Measurements from ENCODE around the gene DNM1L.

Gene DNM1L

DNA sequence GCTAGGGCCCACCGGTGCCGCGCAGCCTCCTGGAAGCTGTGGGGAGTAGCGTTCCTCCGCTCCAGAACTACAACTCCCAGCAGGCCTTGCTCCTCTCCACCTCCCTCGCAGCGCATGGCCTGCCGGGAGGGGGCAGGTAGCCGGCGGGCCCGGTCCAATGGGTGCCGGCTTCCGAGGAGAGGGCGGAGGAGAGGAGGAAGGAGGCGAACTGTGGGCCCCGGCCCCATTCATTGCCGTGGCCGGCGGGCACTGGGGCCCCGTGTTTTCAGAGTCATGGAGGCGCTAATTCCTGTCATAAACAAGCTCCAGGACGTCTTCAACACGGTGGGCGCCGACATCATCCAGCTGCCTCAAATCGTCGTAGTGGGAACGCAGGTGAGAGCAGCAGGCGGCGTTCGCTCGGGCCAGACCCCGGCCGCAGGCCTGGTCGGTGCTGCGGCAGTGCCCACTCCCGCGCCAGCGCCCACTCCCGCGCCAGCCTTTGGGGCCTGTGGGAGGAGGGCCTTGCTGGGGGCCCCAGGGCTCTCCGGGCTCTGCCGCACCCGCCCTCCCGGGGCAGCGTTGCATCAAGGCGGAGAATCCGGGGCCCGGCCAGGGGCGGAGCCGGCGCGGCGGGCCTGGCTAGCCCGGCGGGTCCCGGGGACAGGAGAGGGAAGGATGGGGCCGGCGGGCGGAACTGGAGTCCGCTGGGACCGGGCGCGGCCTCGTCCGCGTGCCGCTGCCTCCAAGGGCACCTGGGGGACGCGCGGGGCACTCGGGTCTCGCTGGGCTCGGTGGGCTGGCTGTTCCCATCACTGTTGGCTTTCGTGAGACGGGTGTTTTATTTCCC lies at the start of gene DNM1L:
Gene DNM1L, plus strand, starts transcription at position 211 of the 829 bp plus-strand sequence. Its CDS starts 63 bp downstream, at position 274.
- TF ChIP-seq, protein P1, sequence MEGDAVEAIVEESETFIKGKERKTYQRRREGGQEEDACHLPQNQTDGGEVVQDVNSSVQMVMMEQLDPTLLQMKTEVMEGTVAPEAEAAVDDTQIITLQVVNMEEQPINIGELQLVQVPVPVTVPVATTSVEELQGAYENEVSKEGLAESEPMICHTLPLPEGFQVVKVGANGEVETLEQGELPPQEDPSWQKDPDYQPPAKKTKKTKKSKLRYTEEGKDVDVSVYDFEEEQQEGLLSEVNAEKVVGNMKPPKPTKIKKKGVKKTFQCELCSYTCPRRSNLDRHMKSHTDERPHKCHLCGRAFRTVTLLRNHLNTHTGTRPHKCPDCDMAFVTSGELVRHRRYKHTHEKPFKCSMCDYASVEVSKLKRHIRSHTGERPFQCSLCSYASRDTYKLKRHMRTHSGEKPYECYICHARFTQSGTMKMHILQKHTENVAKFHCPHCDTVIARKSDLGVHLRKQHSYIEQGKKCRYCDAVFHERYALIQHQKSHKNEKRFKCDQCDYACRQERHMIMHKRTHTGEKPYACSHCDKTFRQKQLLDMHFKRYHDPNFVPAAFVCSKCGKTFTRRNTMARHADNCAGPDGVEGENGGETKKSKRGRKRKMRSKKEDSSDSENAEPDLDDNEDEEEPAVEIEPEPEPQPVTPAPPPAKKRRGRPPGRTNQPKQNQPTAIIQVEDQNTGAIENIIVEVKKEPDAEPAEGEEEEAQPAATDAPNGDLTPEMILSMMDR (IDR thresholded peaks at IDR 0.05): no peak

DNA sequence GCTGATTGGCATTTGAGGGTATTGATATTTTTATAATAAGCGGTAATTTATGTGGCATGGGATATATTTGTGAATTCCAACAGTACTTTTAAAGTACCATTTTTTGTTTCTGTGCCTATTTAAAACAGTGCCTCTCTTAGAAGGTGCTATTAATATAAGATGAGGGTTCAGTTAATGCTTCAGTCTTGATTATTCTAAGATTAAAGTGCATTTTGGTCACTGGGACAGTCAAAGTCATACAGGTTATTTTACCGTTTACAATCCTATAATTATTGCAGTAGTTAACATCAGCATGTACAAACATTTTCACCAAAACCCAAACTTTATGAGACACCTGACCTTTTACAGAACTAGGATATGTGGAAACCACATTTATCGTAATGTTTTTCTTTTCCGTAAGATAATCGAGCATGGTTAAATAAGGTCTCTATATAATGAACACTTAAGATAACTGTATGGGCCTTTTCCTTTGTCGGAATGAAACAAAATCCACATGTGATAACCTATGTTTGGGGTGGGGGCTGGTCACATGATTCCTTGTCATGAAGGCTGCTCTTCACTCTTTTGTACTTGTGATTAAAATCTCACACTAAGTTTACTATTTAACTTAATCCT lies 37.7 kb upstream of the DNM1L start:
- TF ChIP-seq, protein P1 (IDR thresholded peaks at IDR 0.05): no peak

- TF ChIP-seq, protein P1 (IDR thresholded peaks at IDR 0.05): no peak
Observed at GRCh38 chr12:32644431-32644830, 34.7 kb upstream of the DNM1L start.

DNA sequence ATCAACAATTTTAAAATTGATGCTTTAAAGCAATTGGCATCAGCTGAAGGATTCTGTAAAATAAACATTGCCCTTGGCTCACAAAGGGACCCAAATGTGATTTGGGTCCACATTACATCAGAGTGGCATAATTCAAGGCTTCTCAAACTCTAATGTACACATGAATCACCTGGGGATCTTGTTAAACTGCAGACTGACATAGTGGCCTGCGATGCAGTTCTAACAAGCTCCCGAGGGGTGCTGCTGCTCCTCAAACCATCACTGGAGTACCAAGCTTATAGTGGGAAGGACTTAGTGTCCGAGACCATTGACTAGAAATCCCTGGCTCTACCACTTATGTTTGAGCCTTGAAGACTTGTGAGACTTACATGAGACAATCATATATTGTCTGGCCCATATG lies 31.8 kb upstream of the DNM1L start:
- TF ChIP-seq, protein P1 (IDR thresholded peaks at IDR 0.05): no peak

DNA sequence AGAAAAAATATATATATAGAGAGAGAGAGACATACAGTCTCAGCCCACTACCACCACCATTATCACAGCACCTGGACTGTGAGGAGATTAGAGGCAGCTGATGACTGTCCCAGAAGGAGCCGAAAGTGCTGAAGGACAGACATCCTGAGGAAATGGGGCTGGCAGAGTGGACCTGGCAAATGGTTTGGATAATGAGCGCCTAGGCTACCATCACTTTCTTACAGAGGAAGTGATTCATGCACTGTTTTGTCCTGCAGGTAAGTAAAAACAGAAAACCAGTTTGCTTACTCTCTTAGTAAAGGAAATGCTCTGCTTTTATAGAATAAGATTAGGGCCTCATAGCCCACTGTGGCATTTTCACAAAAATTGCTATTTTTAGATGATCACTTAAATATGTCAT lies 28.6 kb upstream of the DNM1L start:
- TF ChIP-seq, protein P1 (IDR thresholded peaks at IDR 0.05): no peak

DNA sequence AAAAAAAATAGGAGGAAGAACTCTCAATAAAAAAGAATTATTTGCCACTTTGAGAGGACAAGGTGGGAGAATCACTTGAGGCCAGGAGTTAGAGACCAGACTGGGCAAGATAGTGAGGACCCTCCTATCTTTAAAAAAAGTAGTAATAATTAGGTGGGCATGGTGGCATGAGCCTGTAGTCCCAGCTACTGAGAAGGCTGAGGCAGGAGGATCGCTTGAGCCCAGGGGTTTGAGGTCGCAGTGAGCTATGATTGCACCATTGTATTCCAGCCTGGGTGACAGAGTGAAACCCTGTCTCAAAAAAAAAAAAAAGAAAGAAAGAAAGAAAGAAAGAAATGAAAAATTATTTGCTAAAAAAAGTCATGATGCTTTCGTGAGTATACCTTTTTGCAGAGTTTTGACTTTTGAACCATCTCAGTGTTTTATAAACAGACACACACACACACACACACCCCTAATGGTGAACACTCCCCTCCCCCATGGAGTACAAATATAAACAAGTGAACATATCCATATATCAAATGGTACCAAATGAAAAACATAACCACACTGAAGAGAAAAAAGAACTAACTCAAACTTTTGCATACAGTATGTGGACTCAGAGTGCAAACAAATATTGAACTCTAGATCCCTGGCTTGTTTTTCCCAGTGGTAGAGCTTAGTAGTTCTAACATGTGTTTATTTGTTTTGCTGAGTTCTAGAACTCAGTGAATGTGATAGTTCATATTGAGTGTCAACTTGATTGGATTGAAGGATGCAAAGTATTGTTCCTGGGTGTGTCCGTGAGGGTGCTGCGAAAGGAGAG lies 27.7 kb upstream of the DNM1L start:
- TF ChIP-seq, protein P1 (IDR thresholded peaks at IDR 0.05): no peak

GRCh38 chr12:32651956-32652210 lies 27.2 kb upstream of the DNM1L start:
- TF ChIP-seq, protein P1 (IDR thresholded peaks at IDR 0.05): no peak
